RWPE2 (cell line): Measurements from ENCODE around the gene SLC30A10.

Experiments used
- ATAC-seq: fragments of 200-7000 bp; cut with Tn5 transposase; 3 replicates; pipeline ENCODE4 v1.9.1; 2021; ENCODE audit warnings: low read depth
- DNase-seq: peaks from one replicate; pipeline ENCODE4 v3.0.0-alpha.2; 2020; ENCODE audit warnings: low spot score
- H3K27ac ChIP-seq: fragments of 450-650 bp; 2 replicates; pipeline ENCODE4 v1.5.1; 2017; ENCODE audit warnings: mild to moderate bottlenecking; ENCODE audit not compliant: poor library complexity, severe bottlenecking
- H3K27me3 ChIP-seq: fragments of 250-450 bp; sonication (Bioruptor Pico); 2 replicates; pipeline ENCODE4 v1.5.1; 2021; ENCODE audit warnings: mild to moderate bottlenecking, moderate library complexity; ENCODE audit not compliant: insufficient read depth, poor library complexity, severe bottlenecking
- H3K36me3 ChIP-seq: fragments of 250-450 bp; sonication (Bioruptor Pico); 2 replicates; pipeline ENCODE4 v1.5.1; 2020; ENCODE audit warnings: low read depth, mild to moderate bottlenecking, moderate library complexity
- H3K4me1 ChIP-seq: fragments of 250-450 bp; sonication (Bioruptor Pico); 2 replicates; pipeline ENCODE4 v1.5.1; 2021; ENCODE audit warnings: mild to moderate bottlenecking, moderate library complexity; ENCODE audit not compliant: insufficient read depth, poor library complexity, severe bottlenecking
- H3K4me3 ChIP-seq: fragments of 250-450 bp; sonication (Bioruptor Pico); 2 replicates; pipeline ENCODE4 v1.5.1; 2021; ENCODE audit warnings: mild to moderate bottlenecking, moderate library complexity; ENCODE audit not compliant: severe bottlenecking
- H3K9me3 ChIP-seq: fragments of 250-450 bp; sonication (Bioruptor Pico); 2 replicates; pipeline ENCODE4 v1.5.1; 2021; ENCODE audit warnings: mild to moderate bottlenecking, moderate library complexity; ENCODE audit not compliant: severe bottlenecking
- TF ChIP-seq, protein P1 (sequence below): fragments of 450-650 bp; IDR thresholded peaks from one replicate; pipeline ENCODE4 v1.5.1; 2017; ENCODE audit warnings: mild to moderate bottlenecking, moderate library complexity; ENCODE audit not compliant: poor library complexity, severe bottlenecking

Gene SLC30A10

DNA sequence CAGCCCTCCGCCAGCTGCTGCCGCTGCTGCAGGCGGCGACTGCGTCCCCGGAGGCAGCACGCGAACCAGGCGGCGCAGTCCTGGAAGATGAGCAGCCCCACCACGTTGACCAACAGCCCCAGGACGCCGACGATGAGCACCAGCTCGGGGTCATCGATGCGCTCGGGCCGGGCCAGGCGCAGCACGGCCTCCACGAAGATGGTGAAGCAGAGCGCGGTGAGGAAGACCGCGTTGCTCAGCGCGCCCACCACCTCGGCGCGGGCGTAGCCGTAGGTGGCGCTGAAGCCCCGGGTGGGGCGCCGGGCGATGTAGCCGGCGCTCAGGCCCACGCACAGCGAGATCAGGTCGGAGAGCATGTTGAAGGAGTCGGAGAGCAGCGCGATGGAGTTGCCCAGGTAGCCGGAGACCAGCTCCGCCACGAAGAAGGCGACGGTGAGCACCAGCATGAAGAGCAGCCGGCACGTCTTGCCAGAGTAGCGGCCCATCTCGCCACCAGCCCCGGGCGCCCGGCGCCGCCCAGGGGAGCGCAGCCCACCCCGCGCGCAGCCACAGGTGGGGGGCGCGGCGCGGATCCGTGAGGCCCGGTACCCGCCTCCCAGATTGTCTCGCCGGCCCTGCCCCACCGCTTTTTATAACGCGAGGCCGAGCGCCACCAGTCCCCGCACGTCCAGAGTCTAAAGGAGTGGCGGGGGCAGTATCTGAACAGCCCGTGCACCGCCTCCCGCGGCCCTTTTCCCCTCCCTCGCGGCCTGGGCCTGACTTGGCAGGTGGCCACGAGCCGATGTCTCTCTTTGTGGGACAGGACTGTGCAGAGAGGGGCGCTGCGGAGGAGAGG is at the start of gene SLC30A10:
SLC30A10 (minus strand) TSS at position 602 of the 835 bp plus-strand sequence; CDS start at position 485, 117 bp downstream.
- ATAC-seq (no peak), DNase-seq (no peak)
- no peak within 1 kb of the TSS for H3K4me3 ChIP-seq
- no peak within 1 kb of the TSS for H3K27ac ChIP-seq
- TF ChIP-seq, protein P1, sequence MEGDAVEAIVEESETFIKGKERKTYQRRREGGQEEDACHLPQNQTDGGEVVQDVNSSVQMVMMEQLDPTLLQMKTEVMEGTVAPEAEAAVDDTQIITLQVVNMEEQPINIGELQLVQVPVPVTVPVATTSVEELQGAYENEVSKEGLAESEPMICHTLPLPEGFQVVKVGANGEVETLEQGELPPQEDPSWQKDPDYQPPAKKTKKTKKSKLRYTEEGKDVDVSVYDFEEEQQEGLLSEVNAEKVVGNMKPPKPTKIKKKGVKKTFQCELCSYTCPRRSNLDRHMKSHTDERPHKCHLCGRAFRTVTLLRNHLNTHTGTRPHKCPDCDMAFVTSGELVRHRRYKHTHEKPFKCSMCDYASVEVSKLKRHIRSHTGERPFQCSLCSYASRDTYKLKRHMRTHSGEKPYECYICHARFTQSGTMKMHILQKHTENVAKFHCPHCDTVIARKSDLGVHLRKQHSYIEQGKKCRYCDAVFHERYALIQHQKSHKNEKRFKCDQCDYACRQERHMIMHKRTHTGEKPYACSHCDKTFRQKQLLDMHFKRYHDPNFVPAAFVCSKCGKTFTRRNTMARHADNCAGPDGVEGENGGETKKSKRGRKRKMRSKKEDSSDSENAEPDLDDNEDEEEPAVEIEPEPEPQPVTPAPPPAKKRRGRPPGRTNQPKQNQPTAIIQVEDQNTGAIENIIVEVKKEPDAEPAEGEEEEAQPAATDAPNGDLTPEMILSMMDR, result no peak
- no peaks in the 10 kb centered on the region for H3K27me3 ChIP-seq
- no peaks in the 10 kb centered on the region for H3K4me1 ChIP-seq
- H3K9me3 ChIP-seq, result no peaks in the 10 kb centered on the region
- no peaks in the 10 kb centered on the region for H3K36me3 ChIP-seq

DNA sequence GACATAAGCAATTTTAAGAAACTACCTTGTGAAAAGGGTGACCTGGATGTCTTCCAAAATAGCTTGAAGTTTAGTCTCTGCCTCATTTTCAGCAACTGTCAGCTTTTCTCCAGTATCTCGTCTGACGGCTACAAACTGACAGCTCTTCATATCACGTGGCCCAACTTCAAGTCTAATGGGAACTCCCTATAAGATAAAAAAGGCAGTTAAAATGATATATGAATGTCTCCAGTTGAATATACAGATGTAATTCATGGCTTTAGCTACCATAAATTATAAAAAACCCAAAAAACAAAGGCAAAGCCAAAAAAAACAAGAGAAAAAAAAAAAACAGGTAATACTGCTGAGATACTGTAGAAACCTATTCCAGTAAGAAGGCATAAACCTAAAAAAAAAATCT is 44.9 kb upstream of the SLC30A10 start:
- DNase-seq (no peak), ATAC-seq (no peak)
- no peaks in the 10 kb centered on the region for H3K27me3 ChIP-seq
- no peak overlapping the region for H3K27ac ChIP-seq
- H3K36me3 ChIP-seq, result peaks cover 9% of the 10 kb centered on the region; the same call in 1 of the 2 replicates
- TF ChIP-seq, protein P1, result no peak
- no peaks in the 10 kb centered on the region for H3K4me1 ChIP-seq
- no peaks in the 10 kb centered on the region for H3K9me3 ChIP-seq
- H3K4me3 ChIP-seq, result no peak overlapping the region

DNA sequence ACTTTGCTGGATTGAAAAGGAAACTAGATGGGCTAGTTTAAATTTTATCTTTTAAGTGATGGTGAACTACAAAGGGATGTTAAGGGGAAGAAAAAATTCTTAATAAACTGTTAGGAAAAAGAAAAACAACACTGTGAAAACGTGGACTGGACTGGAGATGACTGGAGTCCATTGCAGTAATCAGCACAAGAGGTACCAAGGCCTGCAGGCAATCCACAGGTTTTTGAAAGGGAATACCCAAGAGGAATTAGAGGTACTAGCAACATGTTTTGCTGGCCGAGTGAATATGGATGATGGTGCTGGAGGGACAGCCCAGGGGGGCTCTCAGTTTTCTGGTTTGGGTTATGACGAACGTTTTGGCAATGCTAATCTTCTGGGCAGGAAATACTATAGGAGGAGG is 39.0 kb upstream of the SLC30A10 start:
- Histone ChIP-seq H3K27ac (no peak overlapping the region), H3K9me3 (no peaks in the 10 kb centered on the region), H3K4me3 (no peak overlapping the region), H3K4me1 (no peaks in the 10 kb centered on the region), H3K27me3 (no peaks in the 10 kb centered on the region), H3K36me3 (0 out of 2 replicates have a peak, but pooled peaks cover 4% of the 10 kb centered on the region)
- no peak for ATAC-seq
- DNase-seq, result no peak
- TF ChIP-seq, protein P1, result no peak

DNA sequence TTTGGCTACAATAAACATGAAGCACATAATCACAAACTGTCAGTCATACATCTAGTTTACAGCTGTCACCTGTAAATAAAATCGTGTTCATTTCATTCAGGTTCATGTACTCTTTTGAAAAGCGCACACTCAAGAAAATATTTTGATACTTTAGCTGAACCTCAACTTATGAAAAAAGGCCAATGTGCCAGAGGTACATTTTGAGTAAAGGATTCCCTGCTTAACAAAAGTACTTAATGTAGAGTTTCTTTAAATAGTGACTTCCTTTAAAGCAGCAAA is 37.7 kb upstream of the SLC30A10 start:
- no peaks in the 10 kb centered on the region for H3K9me3 ChIP-seq
- H3K4me3 ChIP-seq, result no peak overlapping the region
- H3K27me3 ChIP-seq, result no peaks in the 10 kb centered on the region
- TF ChIP-seq, protein P1, result no peak
- DNase-seq (no peak), ATAC-seq (no peak)
- H3K4me1 ChIP-seq, result no peaks in the 10 kb centered on the region
- H3K36me3 ChIP-seq, result no peaks in the 10 kb centered on the region
- H3K27ac ChIP-seq, result no peak overlapping the region
